Loucy (cell line): ENCODE measurements around the gene SSH3.

Experiments used
- EZH2phosphoT487 ChIP-seq: fragments of 200-600 bp; IDR thresholded peaks from 2 replicates; pipeline ENCODE4 v1.6.1; 2018; ENCODE audit warnings: antibody characterized with exemption, mild to moderate bottlenecking, moderate library complexity, borderline replicate concordance
- TF ChIP-seq, protein P1 (sequence below): fragments of 200-600 bp; sonication (generic); conservative IDR thresholded peaks from 2 replicates; pipeline ENCODE4 v1.5.1; 2014; ENCODE audit warnings: mild to moderate bottlenecking, antibody characterized with exemption, low read length

- TF ChIP-seq, protein P1, sequence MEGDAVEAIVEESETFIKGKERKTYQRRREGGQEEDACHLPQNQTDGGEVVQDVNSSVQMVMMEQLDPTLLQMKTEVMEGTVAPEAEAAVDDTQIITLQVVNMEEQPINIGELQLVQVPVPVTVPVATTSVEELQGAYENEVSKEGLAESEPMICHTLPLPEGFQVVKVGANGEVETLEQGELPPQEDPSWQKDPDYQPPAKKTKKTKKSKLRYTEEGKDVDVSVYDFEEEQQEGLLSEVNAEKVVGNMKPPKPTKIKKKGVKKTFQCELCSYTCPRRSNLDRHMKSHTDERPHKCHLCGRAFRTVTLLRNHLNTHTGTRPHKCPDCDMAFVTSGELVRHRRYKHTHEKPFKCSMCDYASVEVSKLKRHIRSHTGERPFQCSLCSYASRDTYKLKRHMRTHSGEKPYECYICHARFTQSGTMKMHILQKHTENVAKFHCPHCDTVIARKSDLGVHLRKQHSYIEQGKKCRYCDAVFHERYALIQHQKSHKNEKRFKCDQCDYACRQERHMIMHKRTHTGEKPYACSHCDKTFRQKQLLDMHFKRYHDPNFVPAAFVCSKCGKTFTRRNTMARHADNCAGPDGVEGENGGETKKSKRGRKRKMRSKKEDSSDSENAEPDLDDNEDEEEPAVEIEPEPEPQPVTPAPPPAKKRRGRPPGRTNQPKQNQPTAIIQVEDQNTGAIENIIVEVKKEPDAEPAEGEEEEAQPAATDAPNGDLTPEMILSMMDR, result no peak
- no peak for TF ChIP-seq EZH2phosphoT487
Measured at GRCh38 chr11:67353317-67354074, 50.2 kb downstream of the SSH3 start, which contains the start of gene POLD4.
